ENCODE results near the gene YTHDF1.
"Not testable (repeated sequence)": the region's sequence is repeated elsewhere in the genome, so short reads cannot be mapped to it uniquely, and the experiment has no call there.

Gene YTHDF1

DNA sequence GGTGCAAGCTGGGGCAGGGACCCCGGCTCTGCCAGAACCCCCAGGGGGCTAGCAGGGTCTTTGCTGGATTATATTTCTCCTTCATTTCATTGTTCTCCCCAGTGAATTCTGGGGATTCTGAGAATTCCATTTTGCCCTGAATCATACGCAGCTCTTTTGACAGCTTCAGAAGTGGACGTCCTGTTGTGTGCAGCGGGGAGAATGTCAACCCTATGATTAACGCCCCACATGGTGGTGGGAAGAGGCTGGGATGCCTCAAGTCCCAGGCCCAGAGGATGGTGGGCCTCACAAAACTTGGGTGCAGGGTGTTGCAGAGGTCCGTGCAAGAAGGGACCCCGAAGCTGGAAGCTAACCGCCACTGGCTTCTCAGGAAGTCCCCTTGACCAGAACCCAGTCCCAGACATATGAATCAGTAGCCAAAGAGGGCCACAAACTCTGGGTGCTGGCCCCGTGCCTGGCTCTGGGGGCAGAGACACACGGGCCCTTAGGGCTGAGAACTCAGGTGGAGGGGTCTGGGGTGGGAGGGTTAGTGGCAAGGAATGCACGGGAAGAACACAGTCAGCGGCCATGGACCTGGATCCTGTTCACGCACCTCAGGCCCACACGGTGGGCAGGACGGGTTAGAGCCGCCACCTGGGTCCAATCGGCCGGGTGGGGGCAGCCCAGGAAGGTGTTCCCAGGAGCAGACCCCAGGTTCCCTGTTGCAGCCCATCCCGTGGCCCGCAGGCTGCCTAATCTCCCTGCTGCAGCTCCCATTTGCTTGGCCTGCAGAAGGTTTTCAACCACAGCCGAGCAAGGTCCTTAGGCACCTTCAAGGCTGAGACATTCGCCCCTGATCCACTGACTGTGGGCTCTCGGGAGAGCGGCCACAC, 51.2 kb downstream of the YTHDF1 start:
- H3K9ac ChIP-seq (ENCODE audit: low read depth, low read length): no peak overlapping the region
- no peaks in the 10 kb centered on the region for H3K9me3 ChIP-seq (ENCODE audit: control insufficient read depth, insufficient read depth, low read length)
- no peaks in the 10 kb centered on the region; the same call in 1 of the 2 replicates for H3K4me1 ChIP-seq (ENCODE audit: insufficient read depth, low read length)
- no peaks in the 10 kb centered on the region for H3K36me3 ChIP-seq (ENCODE audit: insufficient read depth, low read length)

GRCh38 chr20:63163596-63164483, 52.1 kb downstream of the YTHDF1 start:
- H3K9ac ChIP-seq (ENCODE audit: low read depth, low read length): no peak overlapping the region
- no peaks in the 10 kb centered on the region; the same call in 1 of the 2 replicates for H3K4me1 ChIP-seq (ENCODE audit: insufficient read depth, low read length)
- H3K36me3 ChIP-seq (ENCODE audit: insufficient read depth, low read length): no peaks in the 10 kb centered on the region
- no peaks in the 10 kb centered on the region for H3K9me3 ChIP-seq (ENCODE audit: control insufficient read depth, insufficient read depth, low read length)

GRCh38 chr20:63163171-63163570, 52.8 kb downstream of the YTHDF1 start:
- Histone ChIP-seq H3K36me3 (ENCODE audit: insufficient read depth, low read length) (no peaks in the 10 kb centered on the region), H3K9ac (ENCODE audit: low read depth, low read length) (no peak overlapping the region), H3K9me3 (ENCODE audit: control insufficient read depth, insufficient read depth, low read length) (no peaks in the 10 kb centered on the region), H3K4me1 (ENCODE audit: insufficient read depth, low read length) (no peaks in the 10 kb centered on the region; the same call in 1 of the 2 replicates)

DNA sequence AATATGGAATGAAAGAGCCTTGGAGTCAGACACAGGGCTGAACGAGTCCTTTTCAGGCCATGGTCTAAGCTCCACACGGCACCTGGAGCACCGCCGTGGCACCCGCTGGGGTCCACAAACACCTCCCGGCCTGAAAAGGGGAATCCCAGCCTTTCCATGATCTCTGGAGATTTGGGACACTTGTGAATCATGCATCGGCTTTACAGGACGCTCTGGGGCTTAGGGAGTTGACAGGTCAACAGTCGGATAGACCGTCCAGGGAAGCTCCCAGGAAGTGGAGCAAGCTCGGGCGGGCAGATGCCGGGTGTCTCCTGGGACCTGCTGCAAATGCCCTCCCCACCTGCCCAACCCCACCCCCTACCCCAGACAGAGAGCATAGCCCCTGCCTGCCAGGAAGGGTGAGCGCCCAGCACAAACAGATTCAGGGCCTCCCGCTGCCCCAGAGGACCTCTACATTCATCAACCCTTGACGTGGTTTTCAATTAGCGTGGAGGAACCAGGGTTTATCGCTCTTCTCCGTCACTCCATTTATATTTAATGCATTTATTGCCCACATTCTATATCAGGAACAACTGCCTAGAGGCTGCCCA, 53.6 kb downstream of the YTHDF1 start:
- Histone ChIP-seq H3K9me3 (ENCODE audit: control insufficient read depth, insufficient read depth, low read length) (no peaks in the 10 kb centered on the region), H3K9ac (ENCODE audit: low read depth, low read length) (no peak overlapping the region), H3K4me1 (ENCODE audit: insufficient read depth, low read length) (no peaks in the 10 kb centered on the region), H3K36me3 (ENCODE audit: insufficient read depth, low read length) (no peaks in the 10 kb centered on the region)

DNA sequence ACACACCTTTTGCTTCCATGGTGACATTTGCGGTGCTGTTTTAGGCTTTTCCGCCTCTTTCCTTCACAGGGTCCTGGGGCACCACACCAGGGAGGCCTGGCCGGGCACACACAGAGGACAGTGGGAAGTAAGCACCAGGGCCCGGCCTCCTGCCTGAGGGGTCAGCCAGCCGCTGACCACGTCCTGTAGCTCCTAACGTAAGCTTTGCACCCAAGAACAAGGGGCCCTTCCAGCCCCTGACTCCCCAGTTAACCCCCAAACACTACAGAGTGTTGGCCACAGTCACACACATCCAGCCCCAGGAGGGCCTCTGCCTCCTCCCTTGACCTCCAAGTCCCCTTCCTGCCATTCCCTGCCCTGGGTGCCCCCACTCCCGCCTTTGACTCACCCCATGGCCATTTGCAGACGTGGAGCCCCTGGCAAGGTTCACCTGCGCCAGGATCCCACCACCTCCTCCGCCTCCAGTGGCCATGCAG, 54.7 kb downstream of the YTHDF1 start:
- Histone ChIP-seq H3K4me1 (ENCODE audit: insufficient read depth, low read length) (no peaks in the 10 kb centered on the region), H3K9me3 (ENCODE audit: control insufficient read depth, insufficient read depth, low read length) (no peaks in the 10 kb centered on the region), H3K9ac (ENCODE audit: low read depth, low read length) (no peak overlapping the region), H3K36me3 (ENCODE audit: insufficient read depth, low read length) (no peaks in the 10 kb centered on the region)

DNA sequence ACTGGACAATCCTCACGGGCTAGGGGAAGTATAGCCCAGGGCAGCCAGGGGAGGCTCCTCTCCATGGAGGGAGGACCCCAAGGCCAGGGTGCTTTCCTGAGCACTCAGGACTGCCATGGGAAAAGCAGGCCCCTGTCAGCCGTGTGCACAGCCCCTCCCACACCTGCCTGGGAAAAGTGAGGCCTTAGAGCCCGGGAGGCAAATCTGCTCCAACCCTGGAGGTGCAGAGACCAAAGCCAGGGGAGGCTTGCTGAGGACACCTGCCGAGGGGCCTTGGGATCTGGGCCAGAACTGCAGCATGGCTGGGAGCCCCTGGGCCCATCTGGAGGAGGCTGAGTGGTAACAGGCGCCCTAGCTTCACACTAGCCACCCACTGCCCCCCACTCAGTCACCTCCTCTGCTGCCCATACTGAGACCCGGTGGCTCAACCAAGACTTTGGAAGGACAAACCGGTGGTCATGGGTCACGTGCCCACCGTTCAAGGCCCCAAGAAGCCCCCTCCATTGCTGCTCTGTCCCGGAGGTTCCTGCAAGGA, 55.2 kb downstream of the YTHDF1 start:
- H3K36me3 ChIP-seq (ENCODE audit: insufficient read depth, low read length): no peaks in the 10 kb centered on the region
- no peak overlapping the region for H3K9ac ChIP-seq (ENCODE audit: low read depth, low read length)
- H3K9me3 ChIP-seq (ENCODE audit: control insufficient read depth, insufficient read depth, low read length): no peaks in the 10 kb centered on the region
- no peaks in the 10 kb centered on the region for H3K4me1 ChIP-seq (ENCODE audit: insufficient read depth, low read length)

DNA sequence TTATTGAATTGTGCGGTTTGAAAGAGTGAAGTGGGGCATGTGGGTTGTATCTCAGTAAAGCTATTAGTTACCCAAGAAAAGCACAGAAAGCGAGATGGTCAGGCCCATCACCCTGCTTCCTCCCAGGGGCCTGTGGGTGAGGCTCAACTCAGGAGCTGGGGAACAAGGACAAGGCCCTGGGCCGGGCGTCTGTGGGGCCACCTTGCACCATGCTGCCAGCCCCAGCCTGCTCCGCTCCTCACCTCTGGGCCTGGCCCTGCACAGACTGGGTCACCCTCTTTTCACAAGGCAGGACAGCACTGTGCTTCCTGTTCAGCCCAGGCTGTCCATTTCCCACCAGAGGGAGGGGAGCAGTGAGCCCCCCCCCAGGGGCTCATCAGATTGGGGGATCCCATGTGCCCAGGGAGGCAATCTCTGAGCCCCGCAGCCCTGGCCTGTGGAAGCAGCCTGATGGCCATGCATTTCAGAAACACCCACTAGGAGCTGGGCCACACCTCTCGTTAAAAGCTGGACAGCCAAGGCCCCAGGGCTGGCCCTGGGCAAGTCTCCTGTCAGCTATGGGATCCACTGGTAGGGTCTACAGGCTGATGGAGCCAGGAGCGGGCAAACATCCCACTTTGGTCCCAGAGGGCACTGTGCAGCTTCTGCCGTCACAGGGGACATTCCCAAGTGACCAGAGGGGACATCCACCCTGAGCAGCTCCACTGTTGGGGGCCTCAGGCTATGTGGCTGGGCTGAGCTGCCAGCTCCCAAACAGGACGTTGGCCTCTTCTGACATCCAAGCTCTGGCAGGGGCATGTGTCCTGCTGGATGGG, 55.9 kb downstream of the YTHDF1 start:
- Histone ChIP-seq H3K4me1 (ENCODE audit: insufficient read depth, low read length) (no peaks in the 10 kb centered on the region), H3K9ac (ENCODE audit: low read depth, low read length) (no peak overlapping the region), H3K9me3 (ENCODE audit: control insufficient read depth, insufficient read depth, low read length) (no peaks in the 10 kb centered on the region), H3K36me3 (ENCODE audit: insufficient read depth, low read length) (no peaks in the 10 kb centered on the region)

- not testable (repeated sequence) for H3K9me3 ChIP-seq (ENCODE audit: control insufficient read depth, insufficient read depth, low read length); H3K9ac ChIP-seq (ENCODE audit: low read depth, low read length); H3K36me3 ChIP-seq (ENCODE audit: insufficient read depth, low read length); H3K4me1 ChIP-seq (ENCODE audit: insufficient read depth, low read length)
Observed at GRCh38 chr20:63159251-63159650, 56.7 kb downstream of the YTHDF1 start.

GRCh38 chr20:63158845-63159244, 57.1 kb downstream of the YTHDF1 start:
- no peaks in the 10 kb centered on the region for H3K36me3 ChIP-seq (ENCODE audit: insufficient read depth, low read length)
- H3K9ac ChIP-seq (ENCODE audit: low read depth, low read length): no peak overlapping the region
- H3K4me1 ChIP-seq (ENCODE audit: insufficient read depth, low read length): no peaks in the 10 kb centered on the region
- H3K9me3 ChIP-seq (ENCODE audit: control insufficient read depth, insufficient read depth, low read length): no peaks in the 10 kb centered on the region

DNA sequence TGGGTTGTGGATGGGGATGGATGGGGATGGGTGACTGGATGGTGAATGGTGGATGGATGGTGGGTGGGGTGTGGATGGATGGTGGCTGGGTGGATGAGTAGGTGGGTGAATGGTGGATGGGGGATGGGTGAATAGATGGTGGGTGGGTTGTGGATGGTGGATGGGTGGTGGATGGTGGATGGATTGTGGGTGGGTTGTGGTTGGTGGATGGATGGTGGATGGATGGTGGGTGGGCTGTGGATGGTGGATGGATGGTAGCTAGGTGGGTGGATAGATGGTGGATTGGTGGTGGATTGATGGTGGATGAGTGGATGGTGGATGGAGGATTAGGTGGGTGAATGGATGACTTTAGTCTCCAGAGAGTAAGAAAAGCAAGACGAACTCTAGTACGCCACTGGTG, 57.6 kb downstream of the YTHDF1 start:
- no peaks in the 10 kb centered on the region for H3K4me1 ChIP-seq (ENCODE audit: insufficient read depth, low read length)

GRCh38 chr20:63157431-63157830, 58.5 kb downstream of the YTHDF1 start:
- H3K9ac ChIP-seq (ENCODE audit: low read depth, low read length); H3K9me3 ChIP-seq (ENCODE audit: control insufficient read depth, insufficient read depth, low read length); H3K36me3 ChIP-seq (ENCODE audit: insufficient read depth, low read length); H3K4me1 ChIP-seq (ENCODE audit: insufficient read depth, low read length): not testable (repeated sequence)

More for the DNA sequence above, 57.6 kb downstream of the YTHDF1 start:
- no peak overlapping the region for H3K9ac ChIP-seq (ENCODE audit: low read depth, low read length)
- no peaks in the 10 kb centered on the region for H3K9me3 ChIP-seq (ENCODE audit: control insufficient read depth, insufficient read depth, low read length)
- H3K36me3 ChIP-seq (ENCODE audit: insufficient read depth, low read length): no peaks in the 10 kb centered on the region

DNA sequence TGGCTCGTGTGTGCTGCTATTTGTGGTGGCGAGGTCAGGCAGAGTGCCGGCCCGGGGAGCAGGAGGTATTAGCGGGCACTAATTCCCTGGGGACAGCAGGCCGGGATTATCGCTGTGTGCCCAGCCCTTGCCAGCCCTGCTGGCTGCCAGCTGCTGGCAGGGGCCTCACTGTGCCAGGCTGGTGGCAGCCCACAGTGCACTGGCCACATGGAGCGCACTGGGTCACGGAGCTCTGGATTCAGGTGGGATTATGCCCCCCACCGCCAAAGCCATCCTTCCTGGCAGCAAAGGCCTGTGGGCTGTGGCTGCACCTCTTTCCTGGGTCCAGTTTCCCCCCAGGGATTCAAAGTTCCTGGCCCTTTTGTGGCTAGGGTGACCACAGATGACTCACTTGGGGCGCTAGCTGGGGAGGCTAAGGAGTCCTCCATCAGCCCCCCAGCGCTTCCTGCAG, 59.7 kb downstream of the YTHDF1 start:
- H3K36me3 ChIP-seq (ENCODE audit: insufficient read depth, low read length): no peaks in the 10 kb centered on the region

GRCh38 chr20:63155266-63156165, 60.4 kb downstream of the YTHDF1 start:
- no peak overlapping the region for H3K9ac ChIP-seq (ENCODE audit: low read depth, low read length)
- no peaks in the 10 kb centered on the region for H3K9me3 ChIP-seq (ENCODE audit: control insufficient read depth, insufficient read depth, low read length)
- H3K4me1 ChIP-seq (ENCODE audit: insufficient read depth, low read length): no peaks in the 10 kb centered on the region
- no peaks in the 10 kb centered on the region for H3K36me3 ChIP-seq (ENCODE audit: insufficient read depth, low read length)

More for the DNA sequence above, 59.7 kb downstream of the YTHDF1 start:
- Histone ChIP-seq H3K4me1 (ENCODE audit: insufficient read depth, low read length) (no peaks in the 10 kb centered on the region), H3K9ac (ENCODE audit: low read depth, low read length) (no peak overlapping the region), H3K9me3 (ENCODE audit: control insufficient read depth, insufficient read depth, low read length) (no peaks in the 10 kb centered on the region)

Measured in ES-I3 (cell line).